ENCODE measurements around the gene SLC4A2. TPM values are rescaled to one million over a fixed set of nuclear protein-coding genes. Genes with fewer than 3 reads are reported as not detected.

Gene SLC4A2
- total and polyA plus RNA-seq, 7 donors = 26.5 to 39.8 (median 32.0) TPM

DNA sequence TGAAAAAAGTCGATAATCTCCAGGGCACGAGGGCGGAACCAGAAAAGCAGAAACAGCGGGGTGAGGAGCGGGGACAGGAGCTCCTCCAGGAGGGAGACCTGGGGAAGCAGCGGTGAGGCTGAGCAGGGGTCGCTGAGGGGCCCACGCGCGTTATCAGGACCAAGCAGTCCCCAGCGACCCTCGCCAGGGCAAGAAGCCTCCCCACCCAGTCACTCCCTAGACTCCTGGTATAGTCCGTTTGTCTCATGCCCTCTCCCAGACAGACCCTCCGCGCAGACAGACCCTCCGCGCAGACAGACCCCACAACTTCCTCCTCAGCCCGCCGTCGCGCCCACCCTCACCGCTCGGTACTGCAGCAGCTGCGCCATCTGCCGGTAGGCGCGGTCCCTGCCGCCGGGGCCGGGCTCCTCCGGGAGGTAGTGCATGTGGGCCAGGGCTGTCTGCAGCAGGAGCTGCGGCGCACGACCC lies 41.4 kb upstream of the SLC4A2 start:
- Histone ChIP-seq H3K36me3 (ENCODE audit: insufficient read depth in 1 of 2, low read depth in 1 of 2) (no peaks in the 10 kb centered on the region), H3K4me3 (peak overlapping the region; percentile 51), H3K27me3 (ENCODE audit: insufficient read depth in 3 of 3, low read length in 2 of 3) (peaks cover 0 to 66% (median 6%) of the 10 kb centered on the region in 3 donors), H3K4me1 (peaks cover 8% of the 10 kb centered on the region), H3K27ac (no peak overlapping the region), H3K9me3 (no peaks in the 10 kb centered on the region)
- TF ChIP-seq, protein P1, sequence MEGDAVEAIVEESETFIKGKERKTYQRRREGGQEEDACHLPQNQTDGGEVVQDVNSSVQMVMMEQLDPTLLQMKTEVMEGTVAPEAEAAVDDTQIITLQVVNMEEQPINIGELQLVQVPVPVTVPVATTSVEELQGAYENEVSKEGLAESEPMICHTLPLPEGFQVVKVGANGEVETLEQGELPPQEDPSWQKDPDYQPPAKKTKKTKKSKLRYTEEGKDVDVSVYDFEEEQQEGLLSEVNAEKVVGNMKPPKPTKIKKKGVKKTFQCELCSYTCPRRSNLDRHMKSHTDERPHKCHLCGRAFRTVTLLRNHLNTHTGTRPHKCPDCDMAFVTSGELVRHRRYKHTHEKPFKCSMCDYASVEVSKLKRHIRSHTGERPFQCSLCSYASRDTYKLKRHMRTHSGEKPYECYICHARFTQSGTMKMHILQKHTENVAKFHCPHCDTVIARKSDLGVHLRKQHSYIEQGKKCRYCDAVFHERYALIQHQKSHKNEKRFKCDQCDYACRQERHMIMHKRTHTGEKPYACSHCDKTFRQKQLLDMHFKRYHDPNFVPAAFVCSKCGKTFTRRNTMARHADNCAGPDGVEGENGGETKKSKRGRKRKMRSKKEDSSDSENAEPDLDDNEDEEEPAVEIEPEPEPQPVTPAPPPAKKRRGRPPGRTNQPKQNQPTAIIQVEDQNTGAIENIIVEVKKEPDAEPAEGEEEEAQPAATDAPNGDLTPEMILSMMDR (IDR thresholded peaks at IDR 0.05) = peak; percentile 87
- DNase-seq = peak; percentile 69 to 85
- intact Hi-C loops (cut with DNase I) = no loop called here
- 3 to 4% (median 4%) methylated on average over 34 of the region's 34 CpGs for WGBS, 3 donors
- ATAC-seq = peak; percentile 64 to 84 (median 74)

DNA sequence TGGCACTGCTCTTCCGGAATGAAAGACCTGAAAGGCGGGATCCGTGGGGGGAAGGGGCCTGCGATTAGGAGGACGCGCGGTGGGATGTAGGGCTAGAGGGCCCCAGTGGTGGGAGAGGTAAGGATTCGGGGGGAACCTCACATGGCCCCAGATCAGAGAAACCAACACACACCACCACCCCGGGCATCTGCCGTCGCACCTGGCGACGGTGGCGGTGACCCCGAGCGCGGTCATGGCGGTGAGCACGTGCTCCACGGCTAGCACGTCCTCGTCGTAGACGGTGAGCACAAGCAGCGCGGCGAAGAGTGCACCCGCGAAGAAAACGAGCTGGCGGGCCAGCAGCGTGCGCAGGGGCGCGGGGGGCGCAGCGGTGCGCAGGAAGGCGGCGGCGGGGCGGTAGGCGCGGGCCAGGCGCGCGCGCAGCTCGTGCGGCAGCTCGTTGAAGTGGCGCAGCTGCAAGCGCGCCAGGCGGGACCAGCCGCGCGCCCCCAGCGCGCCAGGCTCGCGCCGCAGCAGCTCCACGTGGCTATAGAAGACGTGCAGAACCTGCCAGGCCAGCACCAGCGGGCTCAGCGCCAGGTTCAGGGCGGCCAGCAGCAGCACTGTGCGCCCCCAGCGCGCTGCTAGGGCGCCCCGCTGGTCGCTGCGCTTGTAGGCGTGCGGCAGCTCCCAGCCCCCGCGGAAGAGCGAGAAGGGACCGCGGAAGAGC lies 40.8 kb upstream of the SLC4A2 start:
- ATAC-seq (peak; percentile 5 to 29 (median 18)), DNase-seq (no peak)
- TF ChIP-seq, protein P1 (IDR thresholded peaks at IDR 0.05) = no peak
- Histone ChIP-seq H3K27ac (no peak overlapping the region), H3K36me3 (ENCODE audit: insufficient read depth in 1 of 2, low read depth in 1 of 2) (no peaks in the 10 kb centered on the region), H3K4me3 (peak overlapping the region; percentile 51), H3K4me1 (peaks cover 8% of the 10 kb centered on the region), H3K9me3 (no peaks in the 10 kb centered on the region), H3K27me3 (ENCODE audit: insufficient read depth in 3 of 3, low read length in 2 of 3) (peaks cover 0 to 60% (median 5%) of the 10 kb centered on the region in 3 donors)
- intact Hi-C loops (cut with DNase I) = no loop called here
- whole genome bisulfite sequencing, 3 donors = 1% methylated on average over 36 to 82 of the region's 82 CpGs

DNA sequence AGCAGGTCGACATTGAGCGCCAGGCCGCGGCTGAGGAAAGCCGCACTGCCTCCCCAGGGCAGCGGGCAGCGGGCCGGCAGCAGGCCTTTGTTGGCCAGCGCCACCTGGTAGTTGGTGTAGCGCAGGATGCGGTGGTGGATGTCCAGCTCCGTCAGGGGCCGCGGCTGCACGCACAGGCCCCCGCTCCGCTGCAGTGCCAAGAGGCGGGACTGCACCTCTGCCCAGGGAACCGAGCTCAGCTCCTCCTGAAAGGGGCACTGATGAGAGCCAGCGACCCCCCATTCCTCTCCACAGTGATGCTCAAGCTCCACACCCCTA lies 40.3 kb upstream of the SLC4A2 start:
- peak in 2 of 4 donors; percentile 3 to 7 for ATAC-seq
- Histone ChIP-seq H3K36me3 (ENCODE audit: insufficient read depth in 1 of 2, low read depth in 1 of 2) (no peaks in the 10 kb centered on the region), H3K4me3 (peak overlapping the region; percentile 51), H3K4me1 (peaks cover 8% of the 10 kb centered on the region), H3K9me3 (no peaks in the 10 kb centered on the region), H3K27ac (no peak overlapping the region), H3K27me3 (ENCODE audit: insufficient read depth in 3 of 3, low read length in 2 of 3) (peaks cover 0 to 55% (median 3%) of the 10 kb centered on the region in 3 donors)
- TF ChIP-seq, protein P1 (IDR thresholded peaks at IDR 0.05) = no peak
- 17 to 21% (median 18%) methylated on average over 13 to 20 of the region's 20 CpGs for WGBS, 3 donors
- intact Hi-C loops (cut with DNase I) = no loop called here
- no peak for DNase-seq

DNA sequence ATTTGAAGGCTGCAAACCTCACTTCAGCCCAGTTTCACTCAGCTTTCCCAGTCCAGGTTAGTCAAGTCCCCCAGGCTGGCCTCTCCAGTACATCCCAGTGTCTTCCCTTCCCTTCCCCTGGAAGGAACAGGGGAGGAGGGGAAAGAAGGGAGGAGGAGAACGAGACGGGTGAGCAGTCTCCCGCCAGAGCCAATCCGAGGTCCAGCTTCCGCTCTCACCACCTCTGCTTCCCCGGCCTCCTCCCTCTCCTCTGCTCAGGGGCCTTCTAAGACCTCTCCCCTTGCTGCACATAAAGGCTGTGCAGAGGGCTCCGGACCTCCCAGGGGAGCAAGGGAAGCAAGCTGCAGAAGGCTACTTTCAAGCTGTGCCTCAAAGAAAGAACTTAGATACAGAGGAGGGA lies 39.2 kb upstream of the SLC4A2 start:
- no peak for DNase-seq
- no peaks in the 10 kb centered on the region for H3K36me3 ChIP-seq (ENCODE audit: insufficient read depth in 1 of 2, low read depth in 1 of 2)
- TF ChIP-seq, protein P1 (IDR thresholded peaks at IDR 0.05) = no peak
- no peak for ATAC-seq
- H3K4me3 ChIP-seq = no peak overlapping the region
- H3K9me3 ChIP-seq = no peaks in the 10 kb centered on the region
- no peak overlapping the region for H3K27ac ChIP-seq
- 48 to 51% (median 49%) methylated on average over 7 of the region's 7 CpGs for WGBS, 3 donors
- H3K27me3 ChIP-seq (ENCODE audit: insufficient read depth in 3 of 3, low read length in 2 of 3) = peaks cover 0 to 46% (median 1%) of the 10 kb centered on the region in 3 donors
- H3K4me1 ChIP-seq = peaks cover 8% of the 10 kb centered on the region
- intact Hi-C loops (cut with DNase I) = no loop called here

Data from psoas muscle (tissue), 8 donors.